Measurements from ENCODE around the gene LPP. TPM values are rescaled to one million over a fixed set of nuclear protein-coding genes. Genes with fewer than 3 reads are reported as not detected.
A peak's percentile ranks its signal among the peaks of the same experiment; 100 is the strongest.

The LPP gene
- total and polyA plus RNA-seq, 2 of the 4 experiments (the other 2 are of a cell fraction) = 16.0 to 130 TPM

DNA sequence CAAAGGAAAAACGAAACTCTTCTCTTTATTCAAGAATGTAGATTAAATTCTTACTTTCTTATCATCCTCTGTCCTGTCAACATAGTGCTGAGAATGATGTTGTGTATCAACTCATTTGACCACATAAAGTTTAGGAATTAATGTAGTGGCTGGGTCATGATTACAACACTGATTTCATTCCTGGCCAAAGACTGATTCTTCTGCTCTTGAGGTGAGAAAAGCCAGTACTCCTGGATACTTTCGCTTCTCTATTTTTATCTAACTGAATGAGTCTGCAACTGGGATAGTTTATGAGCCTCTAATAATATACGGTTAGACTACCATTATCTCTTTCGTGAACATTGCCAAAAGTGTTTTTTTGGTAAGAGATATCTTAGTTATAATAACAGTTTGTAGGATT, 173.0 kb downstream of the LPP start:
- no peak overlapping the region for H2BK5ac ChIP-seq (ENCODE audit: low read depth, low read length, poor library complexity, severe bottlenecking)
- no peak overlapping the region for H2AK5ac ChIP-seq (ENCODE audit: low read depth, low read length)
- WGBS, 2 experiments (ENCODE audit: extremely low coverage in 2 of 2, insufficient read length in 1 of 2) = no CpG with 5 or more reads among the region's 4 CpGs
- peaks cover 4% of the 10 kb centered on the region for H3K36me3 ChIP-seq (ENCODE audit: control insufficient read depth, insufficient read depth, low read length)
- no peak overlapping the region for H3K56ac ChIP-seq (ENCODE audit: extremely low read depth, insufficient read depth, low read length)
- ChIA-PET POLR2A (ENCODE audit: unreplicated experiment) (no interaction called here), CTCF (no interaction called here)
- dilution Hi-C loops (cut with HindIII; ENCODE audit: low sequenced_read_pairs, unreplicated experiment) (no loop called here), intact Hi-C loops (cut with micrococcal nuclease) (no loop called here), in situ Hi-C loops (cut with MboI; ENCODE audit: low sequenced_read_pairs) (no loop called here)
- H3K27ac ChIP-seq (ENCODE audit: insufficient read depth, low read length) = no peak overlapping the region
- no peak overlapping the region for H2BK20ac ChIP-seq (ENCODE audit: low read depth, low read length)
- no peaks in the 10 kb centered on the region for H3K27me3 ChIP-seq (ENCODE audit: control insufficient read depth, insufficient read depth, low read length)
- TF ChIP-seq RAD21 (IDR thresholded peaks at IDR 0.05; ENCODE audit: low read length) = no peak
- TF ChIP-seq POLR2A (IDR thresholded peaks at IDR 0.05; ENCODE audit: low read depth, low read length) = no peak
- no peak for TF ChIP-seq FOS (IDR thresholded peaks at IDR 0.05; ENCODE audit: low read depth, low read length)
- no peak for TF ChIP-seq MXI1 (IDR thresholded peaks at IDR 0.05; ENCODE audit: borderline replicate concordance, low read depth, low read length)
- peaks cover 4% of the 10 kb centered on the region for H3K4me1 ChIP-seq (ENCODE audit: control insufficient read depth, insufficient read depth, low read length)
- H3K9ac ChIP-seq (ENCODE audit: low read depth, low read length) = no peak overlapping the region
- H2AFZ ChIP-seq (replicated peaks; ENCODE audit: low read length, poor library complexity) = no peak overlapping the region
- DNase-seq = peak; percentile 26
- H3K9me3 ChIP-seq (ENCODE audit: control insufficient read depth, insufficient read depth, low read length) = no peaks in the 10 kb centered on the region
- ATAC-seq (ENCODE audit: low read depth) = no peak
- peaks cover 47% of the 10 kb centered on the region; the same call in 1 of the 2 replicates for H4K20me1 ChIP-seq (ENCODE audit: insufficient read depth, low read length)
- H2BK15ac ChIP-seq (ENCODE audit: low read depth, low read length) = no peak overlapping the region
- no peak overlapping the region for H3K14ac ChIP-seq (replicated peaks; ENCODE audit: low read depth, low read length)
- H3K9me1 ChIP-seq (ENCODE audit: insufficient read depth, low read length) = peaks cover 6% of the 10 kb centered on the region
- no peak overlapping the region; the same call in 1 of the 2 replicates for H3K4me2 ChIP-seq (ENCODE audit: low read depth, low read length)
- no peak overlapping the region for H2BK120ac ChIP-seq (ENCODE audit: low read depth, low read length)
- BruUV-seq (replicated peaks) = no TSS peak
- H3K18ac ChIP-seq (ENCODE audit: low read depth, low read length) = no peak overlapping the region
- no peak overlapping the region for H3K23ac ChIP-seq (ENCODE audit: low read depth, low read length)
- no peak overlapping the region for H4K5ac ChIP-seq (ENCODE audit: low read depth, low read length)
- H2AK9ac ChIP-seq (replicated peaks; ENCODE audit: low read depth, low read length, poor library complexity) = no peak overlapping the region
- no peak overlapping the region for H3K4ac ChIP-seq (ENCODE audit: low read depth, low read length)
- H3K4me3 ChIP-seq (ENCODE audit: insufficient read depth, low read depth, low read length) = no peak overlapping the region
- peaks cover 56 to 80% of the 10 kb centered on the region in 2 experiments for H3K79me1 ChIP-seq (ENCODE audit: low read depth in 1 of 2, low read length in 2 of 2)
- H4K8ac ChIP-seq (ENCODE audit: low read depth in 2 of 2, low read length in 2 of 2) = no peak overlapping the region
- H4K91ac ChIP-seq (ENCODE audit: insufficient read depth, low read depth, low read length) = no peak overlapping the region
